HG03139 (cell line): ENCODE measurements around the gene ACE.
"Not testable (repeated sequence)": the region's sequence is repeated elsewhere in the genome, so short reads cannot be mapped to it uniquely, and the experiment has no call there.

Source experiments
- ATAC-seq: cut with Tn5 transposase; IDR thresholded peaks from one replicate; pipeline ENCODE4 v1.9.1; 2021; ENCODE audit not compliant: unreplicated experiment

Gene ACE

DNA sequence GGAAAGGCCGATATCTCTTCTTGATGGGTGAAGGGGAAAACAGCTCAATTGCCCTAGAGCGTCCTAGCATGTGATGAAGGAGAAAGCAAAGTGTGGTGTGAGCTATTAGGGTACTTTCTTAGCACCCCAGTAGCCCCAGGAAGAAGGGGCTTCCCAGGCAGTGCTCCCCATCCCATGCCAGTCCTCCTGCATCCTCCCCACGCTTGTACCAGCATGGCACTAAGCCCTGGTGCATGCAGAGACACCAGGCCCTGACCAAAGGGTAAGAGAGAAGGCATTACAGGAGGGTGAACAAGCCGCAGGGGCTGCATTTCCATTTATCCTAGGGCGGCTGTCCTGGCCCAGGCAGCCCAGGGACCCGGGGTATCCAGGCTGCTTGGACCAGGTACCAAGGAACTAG, 33.8 kb upstream of the ACE start:
- no peak for ATAC-seq

DNA sequence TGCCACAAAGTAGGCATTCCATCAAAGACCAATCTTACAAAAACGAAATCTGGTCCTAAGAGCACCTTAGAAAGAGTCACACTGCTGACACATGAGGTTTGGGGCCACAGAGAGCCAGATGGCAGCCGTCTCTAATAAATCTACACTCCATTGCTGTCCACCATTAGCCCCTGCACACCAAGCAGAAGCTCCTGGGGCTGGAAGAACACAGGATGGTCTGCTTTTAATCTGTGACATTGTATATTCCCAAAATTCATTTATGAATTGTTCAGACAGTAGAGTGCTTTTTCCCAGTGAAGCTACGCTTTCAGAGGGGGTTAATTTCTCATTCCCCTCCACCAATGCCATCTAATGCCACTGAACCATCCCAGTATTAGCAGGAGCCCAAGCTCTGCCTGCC, 32.4 kb upstream of the ACE start:
- no peak for ATAC-seq

DNA sequence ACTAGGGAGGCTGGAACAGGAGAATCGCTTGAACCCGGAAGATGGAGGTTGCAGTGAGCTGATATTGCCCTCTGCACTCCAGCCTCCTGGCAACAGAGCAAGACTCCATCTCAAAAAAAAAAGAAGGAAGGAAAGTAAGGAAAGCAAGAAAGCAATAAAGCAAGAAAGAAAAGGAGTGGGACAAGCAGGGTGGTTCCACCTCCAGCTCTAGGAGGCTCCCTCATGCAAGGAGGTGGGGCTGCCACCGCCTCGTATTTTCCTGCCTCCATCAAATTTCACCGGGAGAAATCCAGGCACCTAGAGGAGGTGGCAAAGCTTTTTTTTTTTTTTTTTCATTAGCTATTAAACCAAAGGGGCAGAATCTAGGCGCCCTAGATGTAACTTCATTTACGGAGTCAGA, 31.8 kb upstream of the ACE start:
- no peak for ATAC-seq

DNA sequence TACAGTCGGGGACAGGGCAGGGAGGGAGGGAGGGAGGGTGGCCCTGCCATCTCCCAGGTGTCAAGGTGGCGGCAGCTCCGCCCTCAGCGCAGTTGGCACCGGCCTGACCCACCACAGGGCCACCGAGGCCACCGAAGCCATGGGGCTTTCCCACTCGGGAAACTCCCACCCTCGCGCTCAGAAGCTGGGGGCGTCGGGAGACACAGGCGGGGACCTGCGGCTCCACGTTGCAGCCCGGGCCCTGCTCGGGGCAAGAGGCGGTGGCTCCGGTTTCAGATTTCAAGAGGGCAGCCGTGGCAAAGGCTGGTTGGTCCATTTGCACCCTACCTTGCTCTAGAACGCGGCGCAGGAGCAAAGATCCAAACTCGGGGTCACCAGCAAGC, 31.3 kb upstream of the ACE start:
- peak; percentile 15 for ATAC-seq

DNA sequence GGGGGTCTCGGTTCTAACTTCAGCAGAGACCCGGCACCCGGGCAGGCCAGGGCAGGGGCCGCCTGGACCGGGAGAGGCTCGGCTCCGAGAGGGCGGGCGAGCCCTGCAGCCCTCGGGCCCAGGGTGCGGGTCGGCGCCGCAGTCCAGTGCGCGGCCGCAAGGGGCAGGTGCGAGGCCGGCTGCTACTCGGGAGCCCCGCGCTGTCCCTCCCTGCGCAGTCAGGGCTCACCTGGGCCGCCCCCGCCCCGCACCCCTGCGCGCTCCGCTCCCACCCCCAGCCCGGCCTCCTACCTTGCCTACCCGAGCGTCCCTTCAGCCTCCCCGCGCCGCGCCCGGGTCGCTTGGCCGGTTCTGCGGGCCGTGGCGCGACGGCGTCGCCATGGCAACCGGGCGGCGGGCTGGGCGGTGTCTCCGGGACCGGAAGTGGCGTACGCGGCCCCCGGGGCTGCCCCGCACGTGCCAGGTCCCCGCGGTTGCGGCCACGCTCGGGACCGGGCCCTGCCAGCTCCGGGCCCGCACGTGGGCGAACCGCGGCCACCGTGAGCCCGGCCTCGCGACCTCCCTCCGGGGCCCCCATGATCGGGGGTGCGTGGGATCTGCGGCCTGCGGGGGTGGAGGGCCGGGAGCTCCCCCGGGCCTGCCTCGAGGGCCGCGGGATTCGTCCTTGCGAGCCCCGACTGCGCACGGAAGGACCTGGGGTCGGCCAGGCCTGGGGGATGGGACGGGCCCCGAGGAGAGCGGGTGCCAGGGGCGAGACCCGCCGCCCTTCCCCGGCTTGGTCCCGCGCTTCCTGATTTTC, 30.7 kb upstream of the ACE start, which contains the start of gene CYB561:
Gene CYB561 (minus strand): TSS at position 353 of the 799 bp plus-strand sequence. CDS start 8,759 bp downstream, outside the sequence.
- peak; percentile 58 for ATAC-seq

DNA sequence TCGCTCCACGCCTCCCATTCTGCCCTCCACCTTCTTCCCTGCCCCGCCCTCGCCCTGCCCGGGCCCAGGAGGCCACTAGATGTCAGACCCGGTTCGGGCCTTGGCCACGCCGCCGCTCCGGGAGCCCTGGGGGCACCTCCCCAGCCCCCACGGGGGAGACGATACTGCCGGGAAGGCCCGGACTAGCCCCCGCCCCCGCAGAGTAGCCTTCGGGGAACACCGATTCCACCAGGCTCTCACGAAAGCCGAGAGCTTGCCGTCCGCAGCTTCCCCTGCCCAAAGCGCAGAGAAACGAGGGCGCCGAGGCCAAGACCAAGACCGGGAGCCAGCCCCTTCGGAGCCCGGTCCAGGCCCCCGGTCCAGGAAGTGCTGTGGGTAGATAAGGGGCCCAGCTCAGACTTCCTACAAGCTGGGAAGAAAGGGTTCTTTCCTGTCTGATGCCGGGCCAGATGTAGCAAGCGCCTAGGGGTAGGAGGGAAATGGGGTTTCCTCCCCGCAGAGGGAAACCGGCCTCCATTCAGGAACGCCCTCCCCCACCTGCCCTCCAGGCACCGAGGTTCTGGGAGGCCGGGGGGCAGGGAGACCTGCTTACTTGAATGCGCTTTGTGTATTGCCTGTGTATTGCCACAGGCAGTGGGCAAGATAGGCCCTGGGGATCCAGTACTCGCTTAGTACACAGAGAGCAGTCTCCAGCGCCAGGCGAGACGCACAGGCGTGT, 29.9 kb upstream of the ACE start:
- peak; percentile 30 for ATAC-seq

DNA sequence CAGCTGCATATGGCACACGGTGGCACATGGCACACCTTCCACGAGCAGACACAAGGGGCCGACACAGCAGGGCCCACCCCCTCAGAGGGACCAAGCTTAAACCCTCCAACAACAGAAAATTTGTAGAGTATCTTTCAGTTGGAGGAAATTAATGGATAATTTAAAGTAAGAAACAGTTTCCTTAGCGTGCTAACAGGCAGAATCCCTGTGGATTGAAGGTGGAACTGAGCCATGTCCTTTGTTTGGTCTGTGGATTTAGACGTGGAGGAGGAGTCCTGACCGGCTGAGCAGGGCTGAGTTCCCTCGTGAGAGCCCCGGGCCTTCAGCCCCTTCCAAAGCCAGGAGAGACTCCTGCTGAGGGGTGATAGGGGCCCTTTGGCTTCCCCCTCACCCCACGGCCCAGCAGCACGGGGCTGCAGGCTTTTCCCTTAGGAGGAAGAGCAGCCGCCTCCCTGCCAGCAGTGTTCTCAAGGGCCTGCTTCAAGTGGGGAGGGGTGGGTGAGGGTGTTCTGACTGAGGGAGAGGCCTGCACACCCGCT, 29.3 kb upstream of the ACE start:
- no peak for ATAC-seq

DNA sequence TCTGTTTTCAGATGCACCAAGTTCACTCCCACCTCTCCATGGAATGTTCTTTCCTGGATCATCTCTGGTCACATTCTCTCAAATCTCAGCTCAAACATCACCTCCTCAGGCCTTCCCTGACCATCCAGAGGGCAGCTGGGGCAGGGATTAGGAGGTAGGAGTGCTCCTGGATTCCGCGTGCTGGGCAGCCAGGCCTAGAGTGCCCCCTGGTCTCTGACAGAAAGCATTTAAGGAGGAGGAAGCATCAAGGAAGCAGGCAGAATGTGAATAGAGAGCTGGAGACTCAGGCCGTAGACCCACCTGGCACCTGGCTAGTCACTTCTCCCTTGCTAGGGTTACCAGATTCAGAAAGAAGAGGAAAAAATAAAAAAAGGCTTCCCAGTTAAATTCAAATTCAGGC, 28.2 kb upstream of the ACE start:
- ATAC-seq: no peak

DNA sequence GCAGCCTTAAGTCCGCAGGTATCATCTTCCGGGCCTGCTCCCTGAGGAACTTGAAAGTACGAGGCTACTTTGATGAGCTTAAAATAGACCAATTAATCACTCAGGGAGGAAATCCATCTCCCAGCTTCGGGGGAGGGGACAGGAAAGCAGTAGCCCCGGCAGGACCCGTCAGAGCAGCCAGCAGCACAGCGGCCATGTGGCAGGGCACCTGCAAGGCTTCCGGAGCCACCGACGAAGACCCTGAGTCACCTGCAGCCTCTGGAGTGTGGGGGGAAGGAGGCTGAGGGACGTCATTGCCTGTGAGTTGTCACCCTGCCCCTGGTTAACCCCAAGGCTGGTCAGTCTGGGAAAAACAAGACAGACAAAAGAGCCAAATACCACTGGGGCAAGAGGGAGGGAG, 26.3 kb upstream of the ACE start:
- ATAC-seq: no peak

DNA sequence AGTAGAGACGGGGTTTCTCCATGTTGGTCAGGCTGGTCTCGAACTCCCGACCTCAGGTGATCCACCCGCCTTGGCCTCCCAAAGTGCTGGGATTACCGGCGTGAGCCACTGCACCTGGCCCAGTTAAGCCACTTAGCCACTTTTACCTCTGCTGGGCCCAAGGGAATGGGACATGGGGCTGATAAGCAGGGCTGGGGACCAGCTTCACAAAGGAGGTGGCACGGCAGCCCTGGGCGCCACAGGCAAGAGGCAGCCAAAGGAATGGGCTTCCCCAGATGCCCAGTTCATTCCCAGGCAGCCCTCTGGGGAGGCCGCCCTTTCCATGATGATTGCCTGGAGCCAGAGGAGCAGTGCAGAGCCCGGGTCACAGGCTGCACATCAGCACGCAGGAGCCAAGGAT, 25.7 kb upstream of the ACE start:
- ATAC-seq: no peak

DNA sequence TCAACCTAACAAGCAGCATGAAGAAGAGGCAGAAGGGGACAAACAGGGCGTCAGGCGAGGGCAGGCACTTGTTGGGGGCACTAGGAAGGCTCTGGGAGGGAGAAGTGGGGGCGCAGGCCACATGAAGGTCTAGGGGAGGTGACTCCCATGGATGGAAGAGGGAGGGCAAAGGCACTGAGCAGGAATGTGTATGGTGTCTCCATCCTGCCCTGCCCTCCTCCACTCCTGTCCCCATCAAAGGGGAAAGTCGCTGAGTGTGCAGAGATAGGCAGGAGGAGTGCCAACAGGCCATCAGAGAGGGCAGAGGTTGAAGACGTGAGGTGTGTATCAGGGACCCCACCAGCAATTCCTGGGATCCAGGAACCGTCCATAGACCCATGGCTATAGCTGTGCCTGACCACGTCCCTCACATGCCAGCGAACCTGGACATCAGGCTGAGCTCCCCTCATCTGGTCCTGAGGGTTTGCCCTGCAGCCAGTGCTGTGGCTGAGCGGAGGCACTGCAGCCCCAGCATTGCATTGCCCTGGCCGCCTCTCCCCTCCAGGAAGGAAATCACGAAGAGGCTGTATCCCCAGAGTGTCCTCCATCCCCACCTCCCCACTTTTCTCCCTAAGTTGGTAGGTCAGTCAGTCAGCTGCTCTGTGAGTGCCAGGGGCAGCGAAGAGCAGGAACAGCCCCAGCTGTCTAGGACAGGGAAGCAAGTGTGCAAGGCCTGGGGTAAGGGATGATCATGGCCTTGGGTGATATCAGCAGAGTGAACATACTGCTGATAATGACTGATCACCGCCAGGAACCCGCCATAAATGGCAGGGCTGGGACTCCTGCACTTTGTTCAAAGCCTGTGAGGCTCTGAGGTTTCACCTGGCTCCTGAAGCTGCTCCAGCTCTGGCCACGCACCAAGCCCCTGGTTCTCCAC, 24.6 kb upstream of the ACE start:
- ATAC-seq: no peak

DNA sequence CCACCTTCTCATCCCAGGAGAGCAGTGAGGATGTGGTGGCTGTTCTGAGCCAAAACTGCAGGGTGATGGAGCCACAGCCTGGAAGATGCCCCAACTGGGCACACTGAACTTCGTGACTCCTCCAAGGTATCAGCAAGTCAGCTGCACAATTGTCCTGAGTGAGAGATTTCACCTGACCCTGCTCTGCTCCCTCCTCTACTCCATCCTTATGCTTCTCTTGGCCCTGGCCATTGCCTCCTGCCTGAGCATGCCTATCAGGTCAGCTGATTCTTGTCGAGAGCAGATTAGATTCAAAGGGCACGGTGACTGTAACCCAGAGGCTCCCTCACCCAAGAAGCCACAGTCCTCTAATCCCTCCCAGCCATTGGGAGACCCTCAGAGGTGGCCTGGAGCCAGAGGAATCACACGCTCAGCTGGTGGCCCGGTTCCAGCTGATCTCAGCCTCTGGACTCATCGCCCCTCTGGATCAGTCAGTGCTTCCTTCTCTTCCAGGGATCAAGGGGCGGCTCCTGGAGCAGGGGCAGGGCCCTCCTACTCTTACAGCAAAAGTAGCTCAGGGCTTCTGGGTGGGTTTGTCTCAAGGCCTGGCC, 23.8 kb upstream of the ACE start:
- ATAC-seq: no peak

DNA sequence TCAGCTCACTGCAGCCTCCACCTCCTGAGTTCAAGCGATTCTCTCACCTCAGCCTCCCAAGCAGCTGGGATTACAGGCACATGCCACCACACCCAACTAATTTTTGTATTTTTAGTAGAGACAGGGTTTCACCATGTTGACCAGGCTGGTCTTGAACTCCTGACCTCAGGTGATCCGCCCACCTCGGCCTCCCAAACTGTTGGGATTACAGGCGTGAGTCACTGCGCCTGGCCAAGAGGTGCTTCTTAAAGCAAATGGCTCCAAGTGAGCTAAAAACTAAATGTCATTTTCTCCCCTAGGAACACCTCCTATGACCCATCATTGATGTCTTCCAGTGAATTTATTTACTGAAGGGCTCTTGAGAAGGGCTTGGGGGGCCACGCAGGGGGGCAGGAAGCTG, 22.5 kb upstream of the ACE start:
- not testable (repeated sequence) for ATAC-seq

DNA sequence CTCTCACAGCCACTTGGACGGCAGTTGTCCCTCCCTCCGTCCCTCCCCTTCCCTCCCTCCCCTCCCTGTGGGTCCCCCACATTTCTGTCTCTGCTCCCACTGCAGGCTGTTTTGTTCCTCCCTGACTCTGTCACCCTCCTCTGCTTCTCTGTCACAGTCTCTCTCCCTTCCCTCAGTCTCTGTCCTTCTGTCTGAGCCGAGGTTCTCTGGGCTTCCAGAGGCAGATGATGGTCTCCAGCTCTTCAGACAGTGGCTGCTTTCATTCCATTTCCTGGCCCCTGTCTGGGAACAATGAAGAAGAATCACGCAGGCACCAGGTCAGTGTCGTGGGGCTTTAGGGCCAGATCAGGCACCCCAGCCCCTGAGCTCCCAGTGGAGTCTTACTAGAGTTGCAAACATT, 21.9 kb upstream of the ACE start:
- no peak for ATAC-seq

DNA sequence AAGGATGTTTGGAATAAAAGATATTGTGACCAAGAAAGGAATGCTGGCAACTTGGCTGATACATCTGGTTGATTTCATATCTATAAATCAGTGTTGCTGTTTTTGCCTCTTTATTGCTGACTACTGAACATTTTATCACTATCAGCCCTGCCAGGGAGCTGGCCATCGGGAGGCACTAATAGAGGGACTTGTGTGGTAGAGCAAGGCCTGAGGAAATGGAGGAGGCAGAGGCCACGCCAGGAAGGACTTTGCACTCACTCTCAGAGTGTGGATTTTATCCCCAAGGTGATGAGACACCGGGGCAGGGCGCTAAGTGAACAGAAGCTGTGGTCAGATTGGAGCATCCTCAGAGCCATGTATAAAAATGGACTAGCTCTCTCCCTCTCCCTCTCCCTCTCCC, 21.4 kb upstream of the ACE start:
- ATAC-seq: no peak

DNA sequence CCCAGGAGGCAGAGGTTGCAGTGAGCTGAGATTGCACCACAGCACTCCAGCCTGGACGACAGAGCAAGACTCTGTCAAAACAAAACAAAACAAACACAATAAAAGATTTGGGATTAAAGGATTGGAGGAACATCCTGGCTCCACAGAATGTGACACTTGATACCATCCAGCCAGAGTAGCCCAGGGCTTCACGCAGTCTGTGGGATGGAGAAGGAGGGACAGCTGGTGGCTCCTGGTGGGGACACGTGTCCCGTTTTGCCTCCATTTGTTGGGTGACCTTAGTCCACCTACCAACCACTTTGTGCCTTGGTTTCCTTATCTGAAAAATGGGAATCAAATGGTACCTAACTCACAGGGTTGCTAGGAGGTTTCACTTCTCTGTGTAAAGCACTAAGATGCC, 18.4 kb upstream of the ACE start:
- ATAC-seq: no peak

DNA sequence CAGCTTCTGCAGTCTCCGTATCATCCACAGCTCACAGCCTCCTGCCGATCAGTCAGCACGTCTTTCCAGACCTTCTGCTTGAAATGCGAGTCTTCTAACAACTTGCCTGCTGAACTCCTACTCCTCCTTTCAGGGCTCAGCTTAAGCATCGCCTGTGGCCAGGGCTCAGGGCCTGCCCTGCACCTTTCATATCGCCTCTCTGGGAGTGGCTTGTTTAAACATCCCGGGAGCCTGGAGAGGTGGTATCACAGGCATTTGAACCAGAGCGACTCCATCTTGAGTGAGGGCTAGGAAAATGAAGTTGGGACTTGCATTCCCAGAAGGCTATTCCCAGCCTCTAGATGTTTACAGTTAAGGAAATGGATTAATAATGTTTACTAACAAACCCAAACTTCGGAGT, 16.8 kb upstream of the ACE start:
- ATAC-seq: no peak

DNA sequence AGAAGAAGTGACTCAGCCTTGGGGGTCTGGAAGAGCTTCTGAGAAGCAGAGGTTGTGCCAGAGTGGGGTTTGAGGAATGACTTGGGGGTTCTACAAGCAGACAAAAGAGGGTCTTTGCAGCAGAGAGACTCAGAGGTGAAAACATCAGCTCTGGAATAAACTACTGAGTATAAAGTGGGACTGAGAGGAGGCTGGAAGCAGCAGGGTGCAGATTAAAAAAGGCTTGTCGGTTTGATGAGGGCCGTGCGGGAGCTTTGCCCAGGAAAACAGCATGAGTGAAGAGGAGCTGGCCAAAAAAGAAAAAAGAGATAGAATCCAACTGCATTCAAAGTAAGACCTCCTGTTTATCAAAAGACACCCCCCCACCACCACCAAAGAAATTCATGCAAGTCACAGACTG, 13.1 kb upstream of the ACE start:
- ATAC-seq: no peak

DNA sequence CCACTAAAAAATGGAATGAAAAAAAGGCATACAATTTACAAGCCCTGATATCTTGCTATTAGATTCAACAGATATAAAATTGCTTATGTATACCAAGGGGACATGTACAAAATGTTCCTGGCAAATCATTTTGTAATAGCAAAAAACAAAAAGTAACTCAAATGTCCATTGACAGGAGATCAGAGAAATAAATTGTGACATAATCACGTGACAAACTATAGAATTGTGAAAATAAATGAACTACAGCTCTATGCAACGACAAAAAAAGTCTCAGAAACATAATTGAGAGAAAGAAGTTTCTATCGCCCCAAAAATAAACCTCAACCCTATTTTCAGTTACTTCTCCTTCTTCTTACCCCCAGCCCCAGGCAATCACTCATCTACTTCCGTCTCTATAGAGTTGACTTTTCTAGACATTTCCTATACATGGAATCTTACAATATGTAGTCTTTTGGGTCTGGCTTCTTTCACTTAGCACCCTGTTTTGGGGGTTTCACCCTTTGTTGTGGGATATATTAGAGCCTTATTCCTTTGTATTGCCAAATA, 12.1 kb upstream of the ACE start:
- ATAC-seq: no peak

DNA sequence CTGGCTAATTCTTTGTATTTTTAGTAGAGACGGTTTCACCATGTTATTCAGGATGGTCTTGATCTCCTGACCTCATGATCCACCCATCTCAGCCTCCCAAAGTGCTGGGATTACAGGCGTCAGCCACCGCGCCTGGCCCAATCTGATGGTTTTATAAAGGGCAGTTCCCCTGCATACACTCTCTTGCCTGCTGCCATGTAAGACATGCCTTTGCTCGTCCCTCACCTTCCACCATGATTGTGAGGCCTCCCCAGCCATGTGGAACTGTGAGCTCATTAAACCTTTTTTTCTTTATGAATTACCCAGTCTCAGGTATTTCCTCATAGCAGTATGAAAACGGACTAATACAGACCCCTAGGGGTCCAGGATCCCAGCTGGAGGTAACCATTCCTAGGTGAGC, 8.8 kb upstream of the ACE start:
- ATAC-seq: not testable (repeated sequence)

DNA sequence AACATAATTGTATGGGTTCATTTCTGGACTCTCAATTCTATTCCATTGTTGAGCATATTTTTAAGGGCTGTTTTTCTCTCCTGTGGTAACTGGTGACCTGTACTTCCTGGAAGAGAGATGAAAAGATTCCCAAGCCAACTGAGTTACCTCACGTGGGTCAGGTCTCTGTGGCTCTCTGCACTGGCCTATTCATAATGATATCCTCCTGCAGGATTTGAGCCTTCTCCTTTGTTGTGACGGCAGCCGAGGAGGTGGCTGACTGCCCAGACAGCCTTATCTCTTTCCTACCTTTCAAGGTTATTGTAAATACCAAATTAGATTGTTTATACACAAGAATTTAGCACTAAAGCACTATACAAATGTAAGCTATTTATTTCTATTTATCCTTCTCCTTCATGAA, 2.7 kb upstream of the ACE start:
- ATAC-seq: no peak
